ENCODE data around the gene SYT6. TPM values are rescaled to one million over a fixed set of nuclear protein-coding genes. Genes with fewer than 3 reads are reported as not detected.

The SYT6 gene
- total RNA-seq, 4 donors from 2014 or later = 1.4 TPM; not detected in 3

DNA sequence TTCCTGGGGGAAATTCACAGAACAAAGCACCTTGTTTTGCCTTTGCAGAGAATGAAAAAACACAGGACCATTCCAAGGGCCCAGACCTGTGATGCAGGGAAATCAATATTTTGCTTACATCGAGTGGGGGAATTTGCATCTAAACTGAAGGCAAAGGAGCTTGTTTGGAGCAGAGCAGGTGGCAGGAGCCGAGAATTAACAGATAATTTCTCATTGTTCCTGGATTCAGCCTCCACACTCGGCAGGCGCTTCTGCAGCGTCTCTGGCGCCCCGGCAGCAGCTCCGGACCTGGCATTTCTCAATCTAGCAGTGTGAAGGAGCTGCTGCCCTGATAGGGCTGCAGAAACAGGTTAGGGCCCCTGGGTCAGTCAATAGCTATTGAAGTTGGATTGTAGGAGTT, 2.0 kb upstream of the SYT6 start:
- intact Hi-C loops (cut with DNase I) = no loop called here
- WGBS, 2 donors = 52 to 55% methylated on average over 8 of the region's 8 CpGs

DNA sequence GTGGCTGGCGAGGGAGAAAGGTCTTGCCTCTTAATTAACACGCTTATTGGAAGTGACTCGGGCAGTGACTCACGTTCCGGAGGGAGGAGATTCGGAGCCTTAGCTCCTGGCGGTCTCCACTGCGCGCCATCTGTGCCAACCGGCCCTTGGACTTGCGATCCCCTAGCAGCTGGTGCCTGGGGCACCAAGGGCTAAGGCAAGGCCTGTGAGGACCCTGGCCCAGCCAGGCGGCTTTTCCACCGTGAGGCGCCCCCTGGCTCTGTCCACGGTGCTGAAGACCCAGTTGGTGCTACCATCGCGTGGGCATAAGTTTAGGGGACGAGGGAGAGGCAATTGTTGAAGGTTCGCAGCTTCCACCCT, 1.3 kb upstream of the SYT6 start:
- Histone ChIP-seq H3K36me3 (no peaks in the 10 kb centered on the region), H3K4me3 (replicated peaks in 1 of 3) (no peak overlapping the region), H3K27me3 (peaks cover 28% of the 10 kb centered on the region), H3K27ac (no peak overlapping the region), H3K4me1 (peaks cover 13 to 24% of the 10 kb centered on the region in 2 donors), H3K9me3 (no peaks in the 10 kb centered on the region)
- TF ChIP-seq, protein P1, sequence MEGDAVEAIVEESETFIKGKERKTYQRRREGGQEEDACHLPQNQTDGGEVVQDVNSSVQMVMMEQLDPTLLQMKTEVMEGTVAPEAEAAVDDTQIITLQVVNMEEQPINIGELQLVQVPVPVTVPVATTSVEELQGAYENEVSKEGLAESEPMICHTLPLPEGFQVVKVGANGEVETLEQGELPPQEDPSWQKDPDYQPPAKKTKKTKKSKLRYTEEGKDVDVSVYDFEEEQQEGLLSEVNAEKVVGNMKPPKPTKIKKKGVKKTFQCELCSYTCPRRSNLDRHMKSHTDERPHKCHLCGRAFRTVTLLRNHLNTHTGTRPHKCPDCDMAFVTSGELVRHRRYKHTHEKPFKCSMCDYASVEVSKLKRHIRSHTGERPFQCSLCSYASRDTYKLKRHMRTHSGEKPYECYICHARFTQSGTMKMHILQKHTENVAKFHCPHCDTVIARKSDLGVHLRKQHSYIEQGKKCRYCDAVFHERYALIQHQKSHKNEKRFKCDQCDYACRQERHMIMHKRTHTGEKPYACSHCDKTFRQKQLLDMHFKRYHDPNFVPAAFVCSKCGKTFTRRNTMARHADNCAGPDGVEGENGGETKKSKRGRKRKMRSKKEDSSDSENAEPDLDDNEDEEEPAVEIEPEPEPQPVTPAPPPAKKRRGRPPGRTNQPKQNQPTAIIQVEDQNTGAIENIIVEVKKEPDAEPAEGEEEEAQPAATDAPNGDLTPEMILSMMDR (IDR thresholded peaks at IDR 0.05) = no peak
- TF ChIP-seq POLR2A (IDR thresholded peaks at IDR 0.05) = no peak
- WGBS, 2 donors = 0% methylated on average over 7 of the region's 19 CpGs; no CpG with 5 or more reads in 1 of the 2 donors
- no peak for DNase-seq
- intact Hi-C loops (cut with DNase I) = no loop called here

More for the DNA sequence above, 2.0 kb upstream of the SYT6 start:
- peaks cover 28% of the 10 kb centered on the region for H3K27me3 ChIP-seq
- no peak overlapping the region for H3K27ac ChIP-seq
- no peaks in the 10 kb centered on the region for H3K9me3 ChIP-seq
- TF ChIP-seq, protein P1 (IDR thresholded peaks at IDR 0.05) = no peak
- TF ChIP-seq POLR2A (IDR thresholded peaks at IDR 0.05) = no peak
- H3K4me3 ChIP-seq (replicated peaks in 1 of 3) = no peak overlapping the region
- no peak for DNase-seq
- no peaks in the 10 kb centered on the region for H3K36me3 ChIP-seq
- peaks cover 13 to 24% of the 10 kb centered on the region in 2 donors for H3K4me1 ChIP-seq

DNA sequence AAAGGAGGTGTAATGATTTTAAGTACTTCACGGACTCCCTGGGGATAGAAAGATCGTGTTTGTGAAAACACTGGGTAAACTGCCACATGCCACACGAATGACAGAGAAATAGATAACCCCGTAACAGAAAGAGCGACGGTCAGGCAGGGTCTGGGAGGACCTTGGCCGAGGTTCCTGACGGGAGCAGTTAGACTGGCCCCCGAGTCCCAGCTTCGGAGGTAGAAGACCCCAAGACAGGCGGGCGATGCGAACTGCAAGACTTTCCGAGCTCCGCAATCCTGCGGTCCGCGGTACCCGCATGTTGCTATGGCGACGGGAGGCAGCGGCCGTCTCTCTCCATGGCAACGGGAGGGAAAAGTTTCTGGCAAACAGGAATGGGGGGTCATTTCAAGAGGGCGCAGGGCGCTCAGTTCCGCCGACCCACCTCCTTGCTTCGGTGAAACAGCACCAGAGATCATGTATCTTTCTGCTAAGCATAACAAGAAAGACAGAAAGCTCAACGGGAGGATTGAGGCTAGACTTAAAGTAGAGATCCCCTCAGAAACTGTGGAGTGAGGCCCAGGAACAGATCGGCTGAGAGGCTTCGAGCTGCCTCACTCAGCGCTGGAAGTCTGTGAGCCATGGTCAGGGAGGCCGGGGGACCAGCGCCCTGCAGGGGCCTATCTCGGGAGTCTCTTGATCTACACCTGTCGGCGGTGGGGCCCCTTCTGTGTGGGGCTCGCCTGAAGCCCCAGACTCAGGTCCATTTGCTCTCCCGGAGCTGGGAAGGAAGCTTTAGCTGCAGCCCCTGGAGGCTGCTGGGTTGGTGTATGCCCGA, 685 bp upstream of the SYT6 start:
- Histone ChIP-seq H3K4me3 (replicated peaks in 1 of 3) (no peak overlapping the region), H3K27me3 (peaks cover 28% of the 10 kb centered on the region), H3K36me3 (no peaks in the 10 kb centered on the region), H3K9me3 (no peaks in the 10 kb centered on the region), H3K4me1 (peaks cover 13 to 24% of the 10 kb centered on the region in 2 donors), H3K27ac (no peak overlapping the region)
- no peak for TF ChIP-seq POLR2A (IDR thresholded peaks at IDR 0.05)
- TF ChIP-seq, protein P1 (IDR thresholded peaks at IDR 0.05) = no peak
- DNase-seq = no peak
- WGBS, 2 donors = 5 to 6% methylated on average over 37 of the region's 41 CpGs
- intact Hi-C loops (cut with DNase I) = no loop called here

DNA sequence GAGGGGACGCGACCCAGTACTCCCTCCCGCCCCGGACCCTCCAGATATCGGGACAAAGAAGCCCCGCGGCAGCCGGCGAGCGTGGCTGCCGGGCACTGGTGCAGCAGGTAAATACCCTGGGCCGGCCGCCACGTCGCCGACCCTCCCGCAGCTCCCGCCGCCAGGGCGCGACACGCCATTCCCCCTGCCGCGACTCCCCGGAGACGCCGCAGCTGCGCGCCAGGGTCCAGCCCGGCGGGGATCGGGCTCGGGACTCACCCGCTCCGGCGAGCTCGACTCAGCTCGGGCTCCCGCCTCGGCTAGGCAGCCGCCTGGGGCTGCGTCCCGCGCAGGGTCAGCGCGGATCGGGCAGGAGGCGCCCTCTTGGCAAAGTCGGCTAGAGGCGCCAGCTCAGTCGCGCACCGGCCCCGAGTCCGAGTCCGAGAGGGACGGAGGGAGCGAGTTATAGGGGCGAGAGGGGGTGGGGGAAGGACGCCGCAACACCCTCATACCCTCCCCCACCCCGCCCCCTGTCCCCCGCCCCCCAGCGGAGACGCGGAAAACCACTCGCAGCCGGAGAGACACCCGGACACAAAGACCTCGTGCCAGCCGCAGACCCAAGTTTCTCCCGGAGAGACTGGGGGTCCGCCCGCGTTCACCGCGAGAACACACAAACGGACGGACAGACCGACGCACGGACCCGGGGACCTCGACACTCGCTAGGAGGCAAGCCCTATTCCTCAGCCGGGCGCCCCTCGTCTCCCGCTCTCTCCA, 985 bp downstream of the SYT6 start:
- WGBS, 2 donors = 0% methylated on average over 5 to 21 of the region's 89 CpGs
- H3K4me3 ChIP-seq (replicated peaks in 1 of 3) = peak overlapping the region in 1 of 3 donors; percentile 4
- H3K4me1 ChIP-seq = peaks cover 13 to 24% of the 10 kb centered on the region in 2 donors
- H3K36me3 ChIP-seq = no peaks in the 10 kb centered on the region
- peak; percentile 29 to 40 for DNase-seq
- TF ChIP-seq, protein P1 (IDR thresholded peaks at IDR 0.05) = no peak
- no peak for TF ChIP-seq POLR2A (IDR thresholded peaks at IDR 0.05)
- H3K27me3 ChIP-seq = peaks cover 28% of the 10 kb centered on the region
- no peaks in the 10 kb centered on the region for H3K9me3 ChIP-seq
- H3K27ac ChIP-seq = no peak overlapping the region
- intact Hi-C loops (cut with DNase I) = no loop called here

DNA sequence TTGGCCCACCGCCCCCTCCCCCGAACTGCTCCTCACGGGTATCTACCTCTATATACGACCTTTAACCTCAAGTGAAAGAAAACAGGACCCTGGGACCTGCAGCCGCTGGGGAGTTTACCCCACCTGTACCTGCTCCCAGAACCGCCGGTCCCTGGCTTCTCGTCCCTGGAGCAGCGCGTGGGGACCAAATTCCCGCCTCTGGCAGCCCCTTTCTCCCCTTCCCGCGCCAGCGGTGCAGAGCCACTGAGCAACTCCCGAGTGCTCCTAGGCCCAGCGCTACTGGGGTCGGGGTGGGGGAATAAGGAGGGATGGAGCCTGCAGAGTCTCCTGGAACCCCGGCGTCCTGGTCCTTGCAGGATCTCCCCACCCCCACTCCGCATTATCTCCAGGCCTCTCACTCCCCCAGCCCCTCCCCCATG, 1.6 kb downstream of the SYT6 start:
- WGBS, 2 donors = 6 to 9% methylated on average over 10 to 13 of the region's 20 CpGs
- no peaks in the 10 kb centered on the region for H3K36me3 ChIP-seq
- DNase-seq = no peak
- peak overlapping the region in 1 of 3 donors; percentile 4 for H3K4me3 ChIP-seq (replicated peaks in 1 of 3)
- intact Hi-C loops (cut with DNase I) = no loop called here
- no peaks in the 10 kb centered on the region for H3K9me3 ChIP-seq
- H3K4me1 ChIP-seq = peaks cover 13 to 24% of the 10 kb centered on the region in 2 donors
- peaks cover 28% of the 10 kb centered on the region for H3K27me3 ChIP-seq
- H3K27ac ChIP-seq = no peak overlapping the region
- no peak for TF ChIP-seq POLR2A (IDR thresholded peaks at IDR 0.05)
- TF ChIP-seq, protein P1 (IDR thresholded peaks at IDR 0.05) = no peak

All from thyroid gland (tissue), 4 donors.